ENCODE measurements around the gene SOX11. TPM values are rescaled to one million over a fixed set of nuclear protein-coding genes. Genes with fewer than 3 reads are reported as not detected.

SOX11 gene
- total RNA-seq, 2 donors from 2014 or later = not detected

DNA sequence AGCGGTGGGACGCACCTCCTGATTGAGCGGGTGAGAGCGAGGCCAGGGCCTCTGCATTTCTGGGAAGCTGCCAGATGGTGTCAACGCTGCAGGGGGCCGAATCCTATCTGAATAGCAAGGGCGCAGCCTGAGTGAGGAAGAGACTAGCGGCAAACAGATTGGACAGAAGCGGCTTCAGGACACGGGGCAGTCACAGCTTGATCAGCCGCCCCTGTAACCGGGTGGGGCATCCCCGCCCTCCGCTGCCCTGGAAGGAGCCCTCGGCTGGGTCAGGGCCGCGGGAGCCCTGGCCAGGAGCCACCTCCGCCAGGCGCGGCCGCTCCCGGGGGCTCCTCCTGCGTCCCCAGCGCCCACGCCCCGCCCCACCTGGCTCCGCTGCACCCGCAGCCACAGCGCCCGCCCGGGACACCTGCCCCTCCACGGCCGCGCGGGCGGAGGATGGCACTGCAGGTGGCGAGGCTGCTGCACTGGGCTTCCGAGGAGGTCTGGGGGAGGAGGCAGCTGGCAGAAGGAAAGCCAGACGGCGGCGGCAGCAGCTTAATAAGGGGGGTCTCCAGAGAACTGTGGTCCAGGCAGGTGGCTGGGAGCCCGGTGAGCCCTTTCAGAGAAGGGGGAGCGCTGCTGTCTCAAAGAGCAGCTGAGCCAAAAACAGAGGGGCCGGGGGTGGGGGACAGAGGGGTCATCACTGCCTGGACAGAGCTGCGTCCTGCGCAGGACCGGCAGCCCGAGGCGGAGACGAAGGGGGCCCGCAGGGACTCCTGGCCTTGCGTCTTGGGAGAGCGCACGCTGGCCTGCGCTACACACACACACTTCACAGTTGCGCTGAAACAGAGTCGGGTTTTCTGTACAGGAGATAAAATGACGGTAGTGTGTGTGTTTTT is 18.8 kb upstream of the SOX11 start:
- Histone ChIP-seq H3K27ac (no peak overlapping the region), H3K4me3 (no peak overlapping the region), H3K36me3 (no peaks in the 10 kb centered on the region), H3K27me3 (replicated peaks; ENCODE audit: insufficient read depth) (no peaks in the 10 kb centered on the region), H3K4me1 (ENCODE audit: control insufficient read depth in 1 of 2, low read depth in 2 of 2) (no peaks in the 10 kb centered on the region), H3K9me3 (no peaks in the 10 kb centered on the region)
- TF ChIP-seq CTCF (IDR thresholded peaks at IDR 0.05) = no peak
- no peak for DNase-seq (ENCODE audit: low spot score)
- no peak for ATAC-seq (ENCODE audit: insufficient number of reproducible peaks, low FRiP score, low read depth)

- no peaks in the 10 kb centered on the region for H3K4me1 ChIP-seq (ENCODE audit: control insufficient read depth in 1 of 2, low read depth in 2 of 2)
- no peaks in the 10 kb centered on the region for H3K27me3 ChIP-seq (replicated peaks; ENCODE audit: insufficient read depth)
- no peaks in the 10 kb centered on the region for H3K9me3 ChIP-seq
- DNase-seq (ENCODE audit: low spot score) (no peak), ATAC-seq (ENCODE audit: insufficient number of reproducible peaks, low FRiP score, low read depth) (no peak)
- TF ChIP-seq CTCF (IDR thresholded peaks at IDR 0.05) = no peak
- H3K36me3 ChIP-seq = no peaks in the 10 kb centered on the region
- H3K27ac ChIP-seq = no peak overlapping the region
- H3K4me3 ChIP-seq = no peak overlapping the region
Measured at GRCh38 chr2:5674026-5674340, 18.2 kb upstream of the SOX11 start.

DNA sequence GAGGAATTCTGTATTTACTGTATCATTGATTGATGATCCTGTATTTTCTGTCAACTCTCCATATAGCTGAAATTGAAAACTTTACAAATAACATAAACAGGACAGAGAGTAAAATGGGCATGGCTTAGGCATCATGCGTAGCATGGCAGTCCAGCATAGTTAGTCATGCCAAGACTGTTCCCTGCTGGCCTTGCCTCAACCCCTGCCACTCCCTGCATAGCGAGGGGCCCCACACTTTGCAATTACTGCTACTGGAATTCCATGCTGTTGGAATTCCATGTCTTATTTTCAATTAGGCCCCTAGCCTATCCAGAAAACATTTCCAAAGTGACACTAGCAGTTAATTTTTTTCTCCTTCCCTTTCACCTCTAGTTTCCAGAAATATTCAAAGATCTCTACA is 15.1 kb upstream of the SOX11 start:
- no peaks in the 10 kb centered on the region for H3K36me3 ChIP-seq
- no peak for TF ChIP-seq CTCF (IDR thresholded peaks at IDR 0.05)
- ATAC-seq (ENCODE audit: insufficient number of reproducible peaks, low FRiP score, low read depth) = no peak
- H3K27me3 ChIP-seq (replicated peaks; ENCODE audit: insufficient read depth) = no peaks in the 10 kb centered on the region
- no peak for DNase-seq (ENCODE audit: low spot score)
- no peaks in the 10 kb centered on the region for H3K9me3 ChIP-seq
- no peak overlapping the region for H3K4me3 ChIP-seq
- H3K4me1 ChIP-seq (ENCODE audit: control insufficient read depth in 1 of 2, low read depth in 2 of 2) = no peaks in the 10 kb centered on the region
- H3K27ac ChIP-seq = no peak overlapping the region

- Histone ChIP-seq H3K27me3 (replicated peaks; ENCODE audit: insufficient read depth) (no peaks in the 10 kb centered on the region), H3K4me3 (no peak overlapping the region), H3K9me3 (no peaks in the 10 kb centered on the region), H3K27ac (no peak overlapping the region), H3K36me3 (no peaks in the 10 kb centered on the region), H3K4me1 (ENCODE audit: control insufficient read depth in 1 of 2, low read depth in 2 of 2) (no peaks in the 10 kb centered on the region)
- ATAC-seq (ENCODE audit: insufficient number of reproducible peaks, low FRiP score, low read depth) (no peak), DNase-seq (ENCODE audit: low spot score) (no peak)
- TF ChIP-seq CTCF (IDR thresholded peaks at IDR 0.05) = no peak
Measured at GRCh38 chr2:5683471-5683870, 8.7 kb upstream of the SOX11 start.

DNA sequence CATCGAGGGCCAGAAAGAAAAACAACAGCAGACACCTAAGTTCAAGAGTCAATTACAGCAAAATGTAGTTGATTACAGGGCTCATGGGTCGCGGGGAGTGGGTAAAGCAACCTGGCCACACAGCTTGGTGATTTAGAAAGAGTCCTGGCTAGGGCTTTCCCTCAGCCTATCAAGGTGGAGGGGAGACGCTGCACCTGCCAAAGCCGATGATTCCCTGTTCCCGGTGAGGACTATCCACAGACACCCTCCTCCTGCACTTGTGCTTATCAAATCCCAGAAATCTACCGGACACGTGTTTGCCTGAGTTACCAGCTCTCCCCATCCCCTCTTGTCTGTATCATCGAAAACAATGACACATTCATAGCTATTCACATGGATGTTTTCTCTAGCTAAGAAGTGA is 7.0 kb upstream of the SOX11 start:
- Histone ChIP-seq H3K4me1 (ENCODE audit: control insufficient read depth in 1 of 2, low read depth in 2 of 2) (no peaks in the 10 kb centered on the region), H3K27ac (no peak overlapping the region), H3K4me3 (no peak overlapping the region), H3K36me3 (no peaks in the 10 kb centered on the region), H3K9me3 (no peaks in the 10 kb centered on the region), H3K27me3 (replicated peaks; ENCODE audit: insufficient read depth) (no peaks in the 10 kb centered on the region)
- no peak for TF ChIP-seq CTCF (IDR thresholded peaks at IDR 0.05)
- no peak for DNase-seq (ENCODE audit: low spot score)
- ATAC-seq (ENCODE audit: insufficient number of reproducible peaks, low FRiP score, low read depth) = no peak
